K562 (cell line): ENCODE measurements around the gene ANKRD34A.

ENCODE experiments used
- FOXM1 ChIP-seq, 2 experiments: fragments of 450-650 bp in 1 of 2; sonication (generic) in 1 of 2; formaldehyde crosslinking in 1 of 2; IDR thresholded peaks; 2 replicates each; pipeline versions ENCODE4 v1.6.1 to v1.9.0; 2017 to 2022; ENCODE audit warnings: low read depth in 2 of 2, mild to moderate bottlenecking in 2 of 2, missing genetic modification reagents in 1 of 2, moderate library complexity in 1 of 2
- GABPB1 ChIP-seq: sonication (generic); formaldehyde crosslinking; IDR thresholded peaks from 2 replicates; pipeline ENCODE4 v1.8.0; 2022; ENCODE audit warnings: mild to moderate bottlenecking, missing genetic modification reagents
- HEY1 ChIP-seq: fragments of 250-450 bp; sonication (Bioruptor Pico); IDR thresholded peaks from 2 replicates; pipeline ENCODE4 v1.5.0; 2020; ENCODE audit warnings: mild to moderate bottlenecking, moderate library complexity, borderline replicate concordance
- HNRNPH1 ChIP-seq: fragments of 200-400 bp; formaldehyde crosslinking; optimal IDR thresholded peaks from 2 replicates; pipeline ENCODE3; 2017; ENCODE audit warnings: low read depth, mild to moderate bottlenecking, low read length, moderate library complexity
- NFATC3 ChIP-seq: fragments of 450-650 bp; IDR thresholded peaks from 2 replicates; pipeline ENCODE4 v1.6.1; 2017; ENCODE audit warnings: mild to moderate bottlenecking
- NFYB ChIP-seq: IDR thresholded peaks from 2 replicates; pipeline ENCODE4 v1.6.1; 2011; ENCODE audit warnings: mild to moderate bottlenecking, moderate library complexity; ENCODE audit not compliant: insufficient read length; ENCODE audit errors: extremely low read depth
- SIN3A ChIP-seq, 2 experiments: fragments of 150-350 bp in 1 of 2; IDR thresholded peaks; 2 replicates each; pipeline ENCODE4 v1.6.1; 2011 to 2016; ENCODE audit warnings: borderline replicate concordance in 2 of 2, low read depth in 2 of 2, low read length in 2 of 2, mild to moderate bottlenecking in 2 of 2, moderate library complexity in 2 of 2; ENCODE audit not compliant: control insufficient read depth in 1 of 2
- TEAD2 ChIP-seq: fragments of 450-650 bp; IDR thresholded peaks from 2 replicates; pipeline ENCODE4 v1.6.1; 2016; ENCODE audit warnings: missing genetic modification characterization, control low read depth, missing compliant biosample characterization
- ZNF175 ChIP-seq: fragments of 200-800 bp; sonication (Bioruptor generic); IDR thresholded peaks from 2 replicates; pipeline ENCODE4 v1.6.1; 2016; ENCODE audit warnings: low read depth, mild to moderate bottlenecking, missing genetic modification characterization, missing compliant biosample characterization
- ZNF263 ChIP-seq: sonication (generic); formaldehyde crosslinking; IDR thresholded peaks from 2 replicates; pipeline ENCODE4 v1.8.0; 2022; ENCODE audit warnings: mild to moderate bottlenecking, missing genetic modification reagents, borderline replicate concordance
- ZZZ3 ChIP-seq: fragments of 450-650 bp; IDR thresholded peaks from 2 replicates; pipeline ENCODE4 v1.6.1; 2016; ENCODE audit warnings: antibody characterized with exemption, mild to moderate bottlenecking, moderate library complexity
- TF ChIP-seq, protein P1 (sequence below): sonication (generic); formaldehyde crosslinking; IDR thresholded peaks from 2 replicates; pipeline ENCODE4 v1.8.0; 2022; ENCODE audit warnings: missing genetic modification reagents, mild to moderate bottlenecking, borderline replicate concordance
- TF ChIP-seq, protein P2 (sequence below): fragments of 150-350 bp; conservative IDR thresholded peaks from 2 replicates; pipeline ENCODE4 v1.6.1; 2014; ENCODE audit warnings: low read length
- TF ChIP-seq, protein P3 (sequence below): fragments of 250-450 bp; sonication (Bioruptor Pico); IDR thresholded peaks from 2 replicates; pipeline ENCODE4 v1.8.0; 2021; ENCODE audit warnings: moderate library complexity, mild to moderate bottlenecking, inconsistent platforms

DNA sequence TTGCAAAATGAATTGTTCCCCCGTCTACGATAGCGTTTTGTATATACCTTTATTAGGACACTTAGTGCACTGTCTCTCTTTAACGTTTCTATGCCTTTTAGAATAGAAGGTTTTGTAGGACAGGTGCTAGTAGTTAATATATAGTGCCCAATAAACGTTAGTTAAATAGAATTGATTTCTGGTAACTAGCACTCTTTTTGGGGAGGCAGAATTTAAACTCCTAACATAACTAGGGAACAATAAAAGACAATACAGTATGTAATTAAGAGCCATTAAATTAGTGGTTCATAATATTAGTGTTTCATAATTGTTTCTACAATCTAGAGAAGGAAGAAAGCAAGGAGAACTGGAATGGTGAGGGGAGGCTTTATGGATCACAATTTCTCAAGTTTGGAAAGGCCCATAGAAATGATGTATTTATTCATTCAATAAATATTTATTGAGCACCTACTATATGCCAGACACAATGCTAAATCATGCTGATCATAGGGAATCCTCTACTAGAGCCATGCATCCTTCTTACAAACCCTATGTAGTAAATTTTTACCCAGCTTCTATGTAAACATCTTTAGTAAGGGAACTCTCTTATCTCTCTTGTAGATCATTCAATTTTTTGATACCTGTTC is 857 bp upstream of the ANKRD34A start:
- TF ChIP-seq GABPB1 (CRISPR knock-in tag) = no peak
- TF ChIP-seq HNRNPH1 = no peak
- no peak for TF ChIP-seq SIN3A (IDR thresholded peaks at IDR 0.05; ENCODE audit: borderline replicate concordance in 2 of 2, control insufficient read depth in 1 of 2, low read depth in 2 of 2, low read length in 2 of 2)
- no peak for TF ChIP-seq TEAD2 (tag)
- TF ChIP-seq, protein P1, sequence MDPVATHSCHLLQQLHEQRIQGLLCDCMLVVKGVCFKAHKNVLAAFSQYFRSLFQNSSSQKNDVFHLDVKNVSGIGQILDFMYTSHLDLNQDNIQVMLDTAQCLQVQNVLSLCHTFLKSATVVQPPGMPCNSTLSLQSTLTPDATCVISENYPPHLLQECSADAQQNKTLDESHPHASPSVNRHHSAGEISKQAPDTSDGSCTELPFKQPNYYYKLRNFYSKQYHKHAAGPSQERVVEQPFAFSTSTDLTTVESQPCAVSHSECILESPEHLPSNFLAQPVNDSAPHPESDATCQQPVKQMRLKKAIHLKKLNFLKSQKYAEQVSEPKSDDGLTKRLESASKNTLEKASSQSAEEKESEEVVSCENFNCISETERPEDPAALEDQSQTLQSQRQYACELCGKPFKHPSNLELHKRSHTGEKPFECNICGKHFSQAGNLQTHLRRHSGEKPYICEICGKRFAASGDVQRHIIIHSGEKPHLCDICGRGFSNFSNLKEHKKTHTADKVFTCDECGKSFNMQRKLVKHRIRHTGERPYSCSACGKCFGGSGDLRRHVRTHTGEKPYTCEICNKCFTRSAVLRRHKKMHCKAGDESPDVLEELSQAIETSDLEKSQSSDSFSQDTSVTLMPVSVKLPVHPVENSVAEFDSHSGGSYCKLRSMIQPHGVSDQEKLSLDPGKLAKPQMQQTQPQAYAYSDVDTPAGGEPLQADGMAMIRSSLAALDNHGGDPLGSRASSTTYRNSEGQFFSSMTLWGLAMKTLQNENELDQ = 0 out of 2 replicates have a peak, but pooled peaks have one; percentile 38
- no peak for TF ChIP-seq ZZZ3
- no peak for TF ChIP-seq ZNF263 (CRISPR knock-in tag)
- TF ChIP-seq, protein P2, sequence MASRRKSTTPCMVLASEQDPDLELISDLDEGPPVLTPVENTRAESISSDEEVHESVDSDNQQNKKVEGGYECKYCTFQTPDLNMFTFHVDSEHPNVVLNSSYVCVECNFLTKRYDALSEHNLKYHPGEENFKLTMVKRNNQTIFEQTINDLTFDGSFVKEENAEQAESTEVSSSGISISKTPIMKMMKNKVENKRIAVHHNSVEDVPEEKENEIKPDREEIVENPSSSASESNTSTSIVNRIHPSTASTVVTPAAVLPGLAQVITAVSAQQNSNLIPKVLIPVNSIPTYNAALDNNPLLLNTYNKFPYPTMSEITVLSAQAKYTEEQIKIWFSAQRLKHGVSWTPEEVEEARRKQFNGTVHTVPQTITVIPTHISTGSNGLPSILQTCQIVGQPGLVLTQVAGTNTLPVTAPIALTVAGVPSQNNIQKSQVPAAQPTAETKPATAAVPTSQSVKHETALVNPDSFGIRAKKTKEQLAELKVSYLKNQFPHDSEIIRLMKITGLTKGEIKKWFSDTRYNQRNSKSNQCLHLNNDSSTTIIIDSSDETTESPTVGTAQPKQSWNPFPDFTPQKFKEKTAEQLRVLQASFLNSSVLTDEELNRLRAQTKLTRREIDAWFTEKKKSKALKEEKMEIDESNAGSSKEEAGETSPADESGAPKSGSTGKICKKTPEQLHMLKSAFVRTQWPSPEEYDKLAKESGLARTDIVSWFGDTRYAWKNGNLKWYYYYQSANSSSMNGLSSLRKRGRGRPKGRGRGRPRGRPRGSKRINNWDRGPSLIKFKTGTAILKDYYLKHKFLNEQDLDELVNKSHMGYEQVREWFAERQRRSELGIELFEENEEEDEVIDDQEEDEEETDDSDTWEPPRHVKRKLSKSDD = no peak
- TF ChIP-seq, protein P3, sequence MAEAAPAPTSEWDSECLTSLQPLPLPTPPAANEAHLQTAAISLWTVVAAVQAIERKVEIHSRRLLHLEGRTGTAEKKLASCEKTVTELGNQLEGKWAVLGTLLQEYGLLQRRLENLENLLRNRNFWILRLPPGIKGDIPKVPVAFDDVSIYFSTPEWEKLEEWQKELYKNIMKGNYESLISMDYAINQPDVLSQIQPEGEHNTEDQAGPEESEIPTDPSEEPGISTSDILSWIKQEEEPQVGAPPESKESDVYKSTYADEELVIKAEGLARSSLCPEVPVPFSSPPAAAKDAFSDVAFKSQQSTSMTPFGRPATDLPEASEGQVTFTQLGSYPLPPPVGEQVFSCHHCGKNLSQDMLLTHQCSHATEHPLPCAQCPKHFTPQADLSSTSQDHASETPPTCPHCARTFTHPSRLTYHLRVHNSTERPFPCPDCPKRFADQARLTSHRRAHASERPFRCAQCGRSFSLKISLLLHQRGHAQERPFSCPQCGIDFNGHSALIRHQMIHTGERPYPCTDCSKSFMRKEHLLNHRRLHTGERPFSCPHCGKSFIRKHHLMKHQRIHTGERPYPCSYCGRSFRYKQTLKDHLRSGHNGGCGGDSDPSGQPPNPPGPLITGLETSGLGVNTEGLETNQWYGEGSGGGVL (CRISPR knock-in tag) = no peak
- no peak for TF ChIP-seq HEY1 (CRISPR knock-in tag)
- no peak for TF ChIP-seq NFATC3
- TF ChIP-seq FOXM1 (IDR thresholded peaks at IDR 0.05; ENCODE audit: low read depth) = no peak
- no peak for TF ChIP-seq FOXM1 (CRISPR knock-in tag; IDR thresholded peaks at IDR 0.05; ENCODE audit: low read depth)
- no peak for TF ChIP-seq ZNF175
- TF ChIP-seq NFYB = no peak
